DND-41 (cell line): ENCODE results near the gene UBXN10.

Experiments
- ATAC-seq: fragments of 200-7000 bp; cut with Tn5 transposase; 3 replicates; pipeline ENCODE4 v1.9.1; 2021; ENCODE audit warnings: low read depth; ENCODE audit not compliant: insufficient read depth
- DNase-seq: peaks from one replicate; pipeline ENCODE4 v3.0.0-alpha.2; 2020
- H2AFZ ChIP-seq: 2 replicates; pipeline ENCODE4 v1.6.0; 2012; ENCODE audit warnings: low read depth, low read length
- H3K27ac ChIP-seq: 2 replicates; pipeline ENCODE4 v1.5.1; 2012; ENCODE audit warnings: low read length, inconsistent platforms
- H3K27me3 ChIP-seq: fragments of 200-600 bp; sonication (generic); 2 replicates; pipeline ENCODE4 v1.6.0; 2012; ENCODE audit warnings: low read length, mild to moderate bottlenecking, inconsistent platforms; ENCODE audit not compliant: insufficient read depth, poor library complexity
- H3K36me3 ChIP-seq: 2 replicates; pipeline ENCODE4 v1.5.1; 2012; ENCODE audit warnings: low read length, inconsistent platforms; ENCODE audit not compliant: insufficient read depth
- H3K4me1 ChIP-seq: 2 replicates; pipeline ENCODE4 v1.5.1; 2012; ENCODE audit warnings: mild to moderate bottlenecking, low read length; ENCODE audit not compliant: insufficient read depth
- H3K4me2 ChIP-seq: 2 replicates; pipeline ENCODE4 v1.6.0; 2012; ENCODE audit warnings: mild to moderate bottlenecking, moderate library complexity, low read length, inconsistent platforms; ENCODE audit not compliant: insufficient read depth
- H3K4me3 ChIP-seq, 2 experiments: fragments of 200-600 bp in 1 of 2; shearing (Covaris generic) in 1 of 2; 2 replicates each; pipeline ENCODE4 v1.5.1; 2012 to 2016; ENCODE audit warnings: inconsistent platforms in 2 of 2, low read length in 2 of 2, mild to moderate bottlenecking in 2 of 2, low read depth in 1 of 2, moderate library complexity in 1 of 2
- H3K79me2 ChIP-seq: 2 replicates; pipeline ENCODE4 v1.6.0; 2012; ENCODE audit warnings: low read length, inconsistent platforms; ENCODE audit not compliant: insufficient read depth
- H3K9ac ChIP-seq: 2 replicates; pipeline ENCODE4 v1.6.0; 2012; ENCODE audit warnings: low read depth, mild to moderate bottlenecking, inconsistent platforms, low read length, moderate library complexity
- H3K9me3 ChIP-seq: 2 replicates; pipeline ENCODE4 v1.5.1; 2012; ENCODE audit warnings: low read length, moderate library complexity, mild to moderate bottlenecking, inconsistent platforms; ENCODE audit not compliant: insufficient read depth, severe bottlenecking
- H4K20me1 ChIP-seq: 2 replicates; pipeline ENCODE4 v1.6.0; 2012; ENCODE audit warnings: low read length; ENCODE audit not compliant: insufficient read depth
- CTCF ChIP-seq: IDR thresholded peaks from 2 replicates; pipeline ENCODE4 v1.5.1; 2012; ENCODE audit warnings: borderline replicate concordance, low read length, moderate library complexity, mild to moderate bottlenecking; ENCODE audit not compliant: poor library complexity, severe bottlenecking; ENCODE audit errors: extremely low read depth
- EZH2 ChIP-seq: IDR thresholded peaks from 3 replicates; pipeline ENCODE4 v1.6.1; 2012; ENCODE audit warnings: borderline replicate concordance, low read depth, mild to moderate bottlenecking, moderate library complexity, low read length, inconsistent platforms; ENCODE audit not compliant: severe bottlenecking

Gene UBXN10

GRCh38 chr1:20194757-20195461, 9.0 kb downstream of the UBXN10 start:
- Histone ChIP-seq H3K9me3 (no peaks in the 10 kb centered on the region), H3K36me3 (no peaks in the 10 kb centered on the region), H3K27me3 (peaks cover 2% of the 10 kb centered on the region), H3K79me2 (no peaks in the 10 kb centered on the region), H4K20me1 (no peaks in the 10 kb centered on the region), H3K4me3 (no peak overlapping the region), H3K4me1 (no peaks in the 10 kb centered on the region), H3K27ac (no peak overlapping the region), H3K4me2 (no peak overlapping the region), H3K9ac (no peak overlapping the region), H2AFZ (no peak overlapping the region)
- DNase-seq (peak; percentile 64), ATAC-seq (peak; percentile 68)
- TF ChIP-seq EZH2 (no peak), CTCF (peak; percentile 83)

- no peak overlapping the region for H3K9ac ChIP-seq
- no peak for ATAC-seq
Observed at GRCh38 chr1:20195462-20195780, 9.5 kb downstream of the UBXN10 start.

DNA sequence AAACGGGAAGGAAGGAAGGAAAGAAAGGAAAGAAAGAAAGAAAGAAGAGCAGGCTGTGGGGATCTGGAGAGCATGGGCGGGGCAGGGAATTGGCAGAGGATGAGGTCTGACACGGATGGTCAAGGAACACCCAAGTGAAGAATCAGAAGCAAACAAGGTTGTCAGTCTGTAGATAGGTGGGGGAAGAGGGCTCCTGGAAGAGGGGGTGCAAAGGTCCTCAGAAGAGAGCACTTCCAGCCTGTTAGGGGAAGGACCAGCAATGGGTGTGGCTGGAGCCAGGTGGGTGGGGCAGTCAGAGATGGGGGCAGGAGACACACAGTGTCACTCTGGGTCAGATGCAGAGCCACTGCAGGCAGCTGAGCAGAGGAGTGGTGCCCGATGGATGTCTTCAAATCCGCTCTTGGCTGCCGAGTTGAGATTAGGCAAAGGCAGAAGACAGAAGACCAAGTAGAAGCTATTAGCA, 11.5 kb downstream of the UBXN10 start:
- DNase-seq: no peak
- no peak overlapping the region for H3K4me3 ChIP-seq
- H2AFZ ChIP-seq: no peak overlapping the region
- peaks cover 5% of the 10 kb centered on the region for H3K27me3 ChIP-seq
- no peak for ATAC-seq
- H4K20me1 ChIP-seq: no peaks in the 10 kb centered on the region
- H3K27ac ChIP-seq: no peak overlapping the region
- no peak overlapping the region for H3K4me2 ChIP-seq
- TF ChIP-seq EZH2: no peak
- TF ChIP-seq CTCF: no peak
- H3K9ac ChIP-seq: no peak overlapping the region
- no peaks in the 10 kb centered on the region for H3K4me1 ChIP-seq
- H3K36me3 ChIP-seq: no peaks in the 10 kb centered on the region
- no peaks in the 10 kb centered on the region for H3K79me2 ChIP-seq
- H3K9me3 ChIP-seq: no peaks in the 10 kb centered on the region

More at GRCh38 chr1:20195462-20195780, 9.5 kb downstream of the UBXN10 start:
- no peak for TF ChIP-seq EZH2
- no peak for TF ChIP-seq CTCF
- no peaks in the 10 kb centered on the region for H4K20me1 ChIP-seq
- H3K36me3 ChIP-seq: no peaks in the 10 kb centered on the region
- no peak overlapping the region for H3K27ac ChIP-seq
- no peak overlapping the region for H3K4me2 ChIP-seq
- no peaks in the 10 kb centered on the region for H3K9me3 ChIP-seq
- no peaks in the 10 kb centered on the region for H3K79me2 ChIP-seq
- no peak overlapping the region for H2AFZ ChIP-seq
- no peaks in the 10 kb centered on the region for H3K4me1 ChIP-seq
- H3K4me3 ChIP-seq: no peak overlapping the region
- H3K27me3 ChIP-seq: peaks cover 2% of the 10 kb centered on the region
- no peak for DNase-seq
